OCI-LY1 (cell line): ENCODE data around the gene SLC29A3.
A peak's percentile ranks its signal among the peaks of the same experiment; 100 is the strongest.

ENCODE experiments used
- H2AFZ ChIP-seq: fragments of 200-600 bp; sonication (generic), shearing (Covaris generic); 2 replicates; pipeline ENCODE4 v1.6.0; 2014; ENCODE audit warnings: antibody characterized with exemption, mild to moderate bottlenecking, low read length
- H3F3A ChIP-seq: fragments of 200-600 bp; sonication (generic), shearing (Covaris generic); 2 replicates; pipeline ENCODE4 v1.6.0; 2014; ENCODE audit warnings: mild to moderate bottlenecking, antibody characterized with exemption, low read length, moderate library complexity; ENCODE audit not compliant: insufficient read depth
- H3K27ac ChIP-seq: fragments of 200-600 bp; sonication (generic); 2 replicates; pipeline ENCODE4 v1.5.1; 2014; ENCODE audit warnings: low read length, mixed run types, mild to moderate bottlenecking, low read depth; ENCODE audit not compliant: poor library complexity, severe bottlenecking
- H3K27me3 ChIP-seq: fragments of 200-600 bp; sonication (generic); 2 replicates; pipeline ENCODE4 v1.6.0; 2014; ENCODE audit warnings: antibody characterized with exemption, mild to moderate bottlenecking, low read length, moderate library complexity; ENCODE audit not compliant: insufficient read depth
- H3K36me3 ChIP-seq: fragments of 200-600 bp; sonication (generic); 2 replicates; pipeline ENCODE4 v1.6.1; 2014; ENCODE audit warnings: mild to moderate bottlenecking, antibody characterized with exemption, low read length, moderate library complexity, mixed read lengths; ENCODE audit not compliant: insufficient read depth
- H3K4me1 ChIP-seq: fragments of 200-600 bp; sonication (generic); 2 replicates; pipeline ENCODE4 v1.5.1; 2014; ENCODE audit warnings: mild to moderate bottlenecking, low read length, moderate library complexity; ENCODE audit not compliant: insufficient read depth, severe bottlenecking
- H3K4me2 ChIP-seq: fragments of 200-600 bp; sonication (generic), shearing (Covaris generic); 2 replicates; pipeline ENCODE4 v1.6.1; 2014; ENCODE audit warnings: low read length
- H3K4me3 ChIP-seq: fragments of 200-600 bp; sonication (generic); 2 replicates; pipeline ENCODE4 v1.5.1; 2014; ENCODE audit warnings: low read length, low read depth, mild to moderate bottlenecking, mixed read lengths; ENCODE audit not compliant: poor library complexity, severe bottlenecking
- H3K79me2 ChIP-seq: fragments of 200-600 bp; shearing (Covaris generic); 2 replicates; pipeline ENCODE4 v1.6.1; 2016; ENCODE audit warnings: mixed run types, low read length, mixed read lengths; ENCODE audit not compliant: insufficient read depth
- H3K9ac ChIP-seq: fragments of 200-600 bp; sonication (generic), shearing (Covaris generic); 2 replicates; pipeline ENCODE4 v1.6.1; 2014; ENCODE audit warnings: mild to moderate bottlenecking, low read length, mixed read lengths
- H3K9me2 ChIP-seq: fragments of 200-600 bp; sonication (generic), shearing (Covaris generic); 2 replicates; pipeline ENCODE4 v1.6.1; 2014; ENCODE audit warnings: low read depth, mild to moderate bottlenecking, low read length, mixed read lengths
- H3K9me3 ChIP-seq: fragments of 200-600 bp; shearing (Covaris generic); 2 replicates; pipeline ENCODE4 v1.6.1; 2014; ENCODE audit warnings: low read length, mixed read lengths
- H4K20me1 ChIP-seq: fragments of 200-600 bp; sonication (generic), shearing (Covaris generic); 2 replicates; pipeline ENCODE4 v1.6.0; 2016; ENCODE audit warnings: mild to moderate bottlenecking, low read length; ENCODE audit not compliant: insufficient read depth
- EZH2 ChIP-seq: fragments of 200-600 bp; sonication (generic), shearing (Covaris generic); IDR thresholded peaks from 2 replicates; pipeline ENCODE4 v1.8.0; 2017; ENCODE audit warnings: borderline replicate concordance, mixed run types, mild to moderate bottlenecking, antibody characterized with exemption, low read length, moderate library complexity, mixed read lengths
- TF ChIP-seq, protein P1 (sequence below): fragments of 200-600 bp; sonication (generic), shearing (Covaris generic); IDR thresholded peaks from 2 replicates; pipeline ENCODE4 v1.5.1; 2017; ENCODE audit warnings: mild to moderate bottlenecking, antibody characterized with exemption, low read length, moderate library complexity, mixed read lengths

Gene SLC29A3

DNA sequence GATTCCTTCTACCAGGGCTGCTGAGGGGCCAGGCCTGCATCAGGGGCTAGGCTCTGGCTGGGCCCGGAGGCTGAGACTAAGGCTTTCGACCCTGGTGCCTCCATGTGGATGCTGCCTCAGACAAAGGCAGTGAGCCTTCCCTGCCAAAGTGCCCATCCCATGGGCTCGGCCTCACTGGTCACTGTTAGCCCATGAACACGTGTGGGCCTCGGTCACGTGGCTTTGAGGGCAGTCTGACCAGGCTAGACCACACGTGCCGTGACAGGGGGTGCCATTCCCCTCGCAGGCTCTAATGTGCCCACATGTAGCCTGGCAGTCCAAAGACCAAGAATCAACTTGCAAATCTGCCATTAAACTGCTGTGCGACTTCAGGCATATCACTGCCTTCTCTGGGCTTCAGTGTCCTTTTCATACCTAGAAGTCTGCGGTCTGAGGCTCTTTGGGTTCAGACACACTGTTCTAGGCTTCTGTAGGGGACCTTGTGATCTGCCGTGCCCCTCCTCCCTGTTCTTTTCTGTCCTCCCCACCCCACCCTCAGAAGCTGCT is 17.6 kb upstream of the SLC29A3 start:
- H3F3A ChIP-seq = no peaks in the 10 kb centered on the region
- no peaks in the 10 kb centered on the region; the same call in 1 of the 2 replicates for H3K27me3 ChIP-seq
- no peak overlapping the region for H3K4me2 ChIP-seq
- no peak overlapping the region for H2AFZ ChIP-seq
- H3K9me3 ChIP-seq = no peaks in the 10 kb centered on the region
- no peak overlapping the region for H3K9ac ChIP-seq
- H3K27ac ChIP-seq = no peak overlapping the region
- no peak for TF ChIP-seq EZH2
- TF ChIP-seq, protein P1, sequence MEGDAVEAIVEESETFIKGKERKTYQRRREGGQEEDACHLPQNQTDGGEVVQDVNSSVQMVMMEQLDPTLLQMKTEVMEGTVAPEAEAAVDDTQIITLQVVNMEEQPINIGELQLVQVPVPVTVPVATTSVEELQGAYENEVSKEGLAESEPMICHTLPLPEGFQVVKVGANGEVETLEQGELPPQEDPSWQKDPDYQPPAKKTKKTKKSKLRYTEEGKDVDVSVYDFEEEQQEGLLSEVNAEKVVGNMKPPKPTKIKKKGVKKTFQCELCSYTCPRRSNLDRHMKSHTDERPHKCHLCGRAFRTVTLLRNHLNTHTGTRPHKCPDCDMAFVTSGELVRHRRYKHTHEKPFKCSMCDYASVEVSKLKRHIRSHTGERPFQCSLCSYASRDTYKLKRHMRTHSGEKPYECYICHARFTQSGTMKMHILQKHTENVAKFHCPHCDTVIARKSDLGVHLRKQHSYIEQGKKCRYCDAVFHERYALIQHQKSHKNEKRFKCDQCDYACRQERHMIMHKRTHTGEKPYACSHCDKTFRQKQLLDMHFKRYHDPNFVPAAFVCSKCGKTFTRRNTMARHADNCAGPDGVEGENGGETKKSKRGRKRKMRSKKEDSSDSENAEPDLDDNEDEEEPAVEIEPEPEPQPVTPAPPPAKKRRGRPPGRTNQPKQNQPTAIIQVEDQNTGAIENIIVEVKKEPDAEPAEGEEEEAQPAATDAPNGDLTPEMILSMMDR = no peak
- no peaks in the 10 kb centered on the region for H3K79me2 ChIP-seq
- H4K20me1 ChIP-seq = no peaks in the 10 kb centered on the region
- no peak overlapping the region for H3K4me3 ChIP-seq
- H3K9me2 ChIP-seq = no peaks in the 10 kb centered on the region
- no peaks in the 10 kb centered on the region for H3K36me3 ChIP-seq
- H3K4me1 ChIP-seq = no peaks in the 10 kb centered on the region

DNA sequence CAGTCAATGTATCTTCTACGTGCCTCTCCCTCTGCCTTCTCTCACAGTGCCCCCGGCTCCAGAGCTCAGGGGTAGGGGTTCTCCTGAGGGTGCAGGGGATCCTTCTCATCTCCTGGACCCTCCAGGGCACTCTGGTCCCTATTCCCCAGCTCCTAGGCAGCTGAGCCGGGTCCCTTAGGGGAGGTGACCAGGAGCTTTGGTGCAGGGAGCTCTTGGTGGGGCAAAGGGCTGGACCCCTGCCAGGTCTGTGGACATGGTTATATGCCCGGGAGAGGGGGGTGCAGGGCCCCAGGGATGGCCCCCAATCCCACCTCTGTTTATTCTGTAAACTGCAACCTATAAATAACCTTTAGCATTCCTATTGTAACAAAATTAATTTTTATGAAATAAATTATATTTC is 16.6 kb upstream of the SLC29A3 start:
- Histone ChIP-seq H3F3A (no peaks in the 10 kb centered on the region), H3K27ac (no peak overlapping the region), H3K4me2 (no peak overlapping the region), H3K36me3 (no peaks in the 10 kb centered on the region), H3K27me3 (no peaks in the 10 kb centered on the region; the same call in 1 of the 2 replicates), H3K4me3 (no peak overlapping the region), H2AFZ (no peak overlapping the region), H3K9ac (no peak overlapping the region), H3K9me3 (no peaks in the 10 kb centered on the region), H4K20me1 (no peaks in the 10 kb centered on the region), H3K79me2 (no peaks in the 10 kb centered on the region), H3K4me1 (no peaks in the 10 kb centered on the region), H3K9me2 (no peaks in the 10 kb centered on the region)
- no peak for TF ChIP-seq EZH2
- TF ChIP-seq, protein P1 = no peak

DNA sequence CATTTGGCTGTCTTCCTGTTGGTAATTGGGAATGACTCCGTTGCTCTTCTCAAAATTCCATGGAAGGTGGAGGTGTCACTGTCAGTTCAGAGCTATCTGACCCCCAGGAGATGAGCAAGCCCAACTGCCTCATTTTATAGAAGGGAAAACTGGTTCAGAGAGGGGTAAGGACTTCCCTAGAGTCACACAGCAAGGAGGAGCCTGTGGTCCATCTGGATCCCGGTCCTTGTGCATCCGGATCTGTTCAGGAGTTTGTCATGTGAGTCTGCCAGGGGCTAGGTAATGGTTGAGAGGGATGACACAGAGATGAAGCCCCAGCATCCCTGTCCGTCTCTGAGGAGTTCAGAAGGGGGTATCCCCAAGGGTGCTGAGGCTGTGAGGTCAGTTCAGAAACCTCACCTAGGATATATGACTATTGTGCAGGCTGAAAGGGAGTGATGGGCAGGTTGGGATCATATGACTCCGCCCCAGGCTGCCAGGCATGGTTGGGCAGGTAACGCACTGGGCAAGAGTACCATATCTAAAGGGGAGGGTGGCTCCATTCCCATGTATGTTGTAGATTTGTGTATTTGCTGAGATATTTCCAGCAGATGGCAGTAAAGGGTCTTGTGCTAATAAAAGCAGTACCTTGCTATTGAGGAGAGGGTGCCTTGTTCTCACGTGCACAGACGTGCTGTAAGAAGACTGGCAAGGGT is 16.0 kb upstream of the SLC29A3 start:
- Histone ChIP-seq H3F3A (no peaks in the 10 kb centered on the region), H3K36me3 (no peaks in the 10 kb centered on the region), H3K27ac (no peak overlapping the region), H3K9me2 (no peaks in the 10 kb centered on the region), H4K20me1 (no peaks in the 10 kb centered on the region), H3K79me2 (no peaks in the 10 kb centered on the region), H3K4me1 (no peaks in the 10 kb centered on the region), H3K4me3 (no peak overlapping the region), H3K27me3 (no peaks in the 10 kb centered on the region; the same call in 1 of the 2 replicates), H2AFZ (no peak overlapping the region), H3K9me3 (no peaks in the 10 kb centered on the region), H3K4me2 (no peak overlapping the region), H3K9ac (no peak overlapping the region)
- TF ChIP-seq, protein P1 = peak; percentile 59
- no peak for TF ChIP-seq EZH2
